ENCODE data around the gene MECP2. TPM values are rescaled to one million over a fixed set of nuclear protein-coding genes. Genes with fewer than 3 reads are reported as not detected.

Gene MECP2
- polyA plus RNA-seq, 1 donor (not counting 4 experiments of a cell fraction or from before 2014, with no cell fraction given): 9.9 TPM

- DNase-seq (ENCODE audit: low read depth, low spot score) (no peak), FAIRE-seq (no peak)
- Histone ChIP-seq H2AFZ (ENCODE audit: control insufficient read depth, low read length) (no peak overlapping the region), H4K20me1 (ENCODE audit: control insufficient read depth, extremely low read depth, insufficient read depth, low read length) (peaks cover 2% of the 10 kb centered on the region), H3K9ac (ENCODE audit: control insufficient read depth, extremely low read depth, insufficient read depth, low read length) (no peak overlapping the region), H3K4me1 (ENCODE audit: control insufficient read depth, extremely low read depth, insufficient read depth, low read length) (no peaks in the 10 kb centered on the region), H3K27ac (ENCODE audit: control insufficient read depth, insufficient read depth, low read length) (no peak overlapping the region), H3K9me3 (ENCODE audit: control insufficient read depth, low read depth, low read length) (no peaks in the 10 kb centered on the region), H3K36me3 (ENCODE audit: control insufficient read depth in 2 of 2, extremely low read depth in 1 of 2, insufficient read depth in 2 of 2, low read length in 2 of 2) (no peaks in the 10 kb centered on the region), H3K4me3 (ENCODE audit: control insufficient read depth in 2 of 3, extremely low read depth in 1 of 3, insufficient read depth in 2 of 3, low read depth in 1 of 3, low read length in 3 of 3) (no peak overlapping the region), H3K79me2 (ENCODE audit: control insufficient read depth, insufficient read depth, low read length) (peaks cover 50% of the 10 kb centered on the region), H3K9me1 (ENCODE audit: control insufficient read depth, extremely low read depth, insufficient read depth, low read length) (no peaks in the 10 kb centered on the region), H3K27me3 (ENCODE audit: control insufficient read depth, extremely low read depth, insufficient read depth, low read length) (no peaks in the 10 kb centered on the region), H3K4me2 (ENCODE audit: control insufficient read depth, extremely low read depth, insufficient read depth, low read depth, low read length) (no peak overlapping the region)
- dilution Hi-C loops (cut with MboI; ENCODE audit: extremely low pct_ligation_motif_present, low sequenced_read_pairs): no loop called here
- TF ChIP-seq CTCF (optimal IDR thresholded peaks at IDR 0.05 in 1 of 3, IDR thresholded peaks at IDR 0.05 in 1 of 3, conservative IDR thresholded peaks at IDR 0.05 in 1 of 3; ENCODE audit: extremely low read depth in 1 of 3, insufficient read depth in 2 of 3, low read length in 3 of 3): no peak
- no peak for TF ChIP-seq EZH2 (IDR thresholded peaks at IDR 0.05; ENCODE audit: low read length)
Measured at GRCh38 chrX:154061801-154062200, 35.7 kb downstream of the MECP2 start.

- Histone ChIP-seq H4K20me1 (ENCODE audit: control insufficient read depth, extremely low read depth, insufficient read depth, low read length) (peaks cover 2% of the 10 kb centered on the region), H3K4me2 (ENCODE audit: control insufficient read depth, extremely low read depth, insufficient read depth, low read depth, low read length) (no peak overlapping the region), H3K9me3 (ENCODE audit: control insufficient read depth, low read depth, low read length) (no peaks in the 10 kb centered on the region), H3K4me1 (ENCODE audit: control insufficient read depth, extremely low read depth, insufficient read depth, low read length) (no peaks in the 10 kb centered on the region), H3K27me3 (ENCODE audit: control insufficient read depth, extremely low read depth, insufficient read depth, low read length) (no peaks in the 10 kb centered on the region), H3K36me3 (ENCODE audit: control insufficient read depth in 2 of 2, extremely low read depth in 1 of 2, insufficient read depth in 2 of 2, low read length in 2 of 2) (no peaks in the 10 kb centered on the region), H2AFZ (ENCODE audit: control insufficient read depth, low read length) (no peak overlapping the region), H3K79me2 (ENCODE audit: control insufficient read depth, insufficient read depth, low read length) (peaks cover 45% of the 10 kb centered on the region), H3K9ac (ENCODE audit: control insufficient read depth, extremely low read depth, insufficient read depth, low read length) (no peak overlapping the region), H3K4me3 (ENCODE audit: control insufficient read depth in 2 of 3, extremely low read depth in 1 of 3, insufficient read depth in 2 of 3, low read depth in 1 of 3, low read length in 3 of 3) (no peak overlapping the region), H3K27ac (ENCODE audit: control insufficient read depth, insufficient read depth, low read length) (no peak overlapping the region), H3K9me1 (ENCODE audit: control insufficient read depth, extremely low read depth, insufficient read depth, low read length) (no peaks in the 10 kb centered on the region)
- dilution Hi-C loops (cut with MboI; ENCODE audit: extremely low pct_ligation_motif_present, low sequenced_read_pairs): no loop called here
- FAIRE-seq (no peak), DNase-seq (ENCODE audit: low read depth, low spot score) (no peak)
- TF ChIP-seq EZH2 (IDR thresholded peaks at IDR 0.05; ENCODE audit: low read length): no peak
- TF ChIP-seq CTCF (optimal IDR thresholded peaks at IDR 0.05 in 1 of 3, IDR thresholded peaks at IDR 0.05 in 1 of 3, conservative IDR thresholded peaks at IDR 0.05 in 1 of 3; ENCODE audit: extremely low read depth in 1 of 3, insufficient read depth in 2 of 3, low read length in 3 of 3): no peak
Measured at GRCh38 chrX:154059729-154060245, 37.7 kb downstream of the MECP2 start.

Data from keratinocyte (primary cell).